ENCODE results near the gene ADCY2.

ADCY2 gene

GRCh38 chr5:7759257-7759871 is 363.4 kb downstream of the ADCY2 start (continued):
- TF ChIP-seq ZSCAN18 (tag by site-specific recombination; IDR thresholded peaks at IDR 0.05), result no peak
- no peak for TF ChIP-seq ZNF138 (tag by site-specific recombination; IDR thresholded peaks at IDR 0.05; ENCODE audit: borderline replicate concordance)
- TF ChIP-seq ZNF335 (tag by site-specific recombination; conservative IDR thresholded peaks at IDR 0.05), result 0 out of 2 replicates have a peak, but pooled peaks have one; percentile 29
- no peak for TF ChIP-seq ZNF140 (tag by site-specific recombination; IDR thresholded peaks at IDR 0.05)
- peak; percentile 22; the same call in 1 of the 2 replicates for TF ChIP-seq FEZF1 (tag by site-specific recombination; IDR thresholded peaks at IDR 0.05)
- peak; percentile 15; the same call in 1 of the 2 replicates for TF ChIP-seq ZEB2 (tag by site-specific recombination; IDR thresholded peaks at IDR 0.05)
- no peak for TF ChIP-seq ZNF837 (tag by site-specific recombination; IDR thresholded peaks at IDR 0.05)
- no peak for TF ChIP-seq PBX3 (CRISPR knock-in tag; IDR thresholded peaks at IDR 0.05)
- TF ChIP-seq HIC1 (tag by site-specific recombination; IDR thresholded peaks at IDR 0.05), result peak; percentile 30; the same call in 1 of the 2 replicates
- TF ChIP-seq ZNF416 (tag by site-specific recombination; IDR thresholded peaks at IDR 0.05), result no peak
- peak; percentile 95 for TF ChIP-seq ATF2 (tag by site-specific recombination; IDR thresholded peaks at IDR 0.05; ENCODE audit: low read depth)
- no peak for TF ChIP-seq ZNF292 (tag by site-specific recombination; IDR thresholded peaks at IDR 0.05; ENCODE audit: borderline replicate concordance, low read depth)
- TF ChIP-seq KLF1 (tag by site-specific recombination; IDR thresholded peaks at IDR 0.05), result no peak
- no peak for TF ChIP-seq ZNF677 (tag by site-specific recombination; IDR thresholded peaks at IDR 0.05)
- no peak for TF ChIP-seq RBAK (tag by site-specific recombination; IDR thresholded peaks at IDR 0.05)
- TF ChIP-seq ZNF707 (tag by site-specific recombination; IDR thresholded peaks at IDR 0.05), result no peak
- no peak for TF ChIP-seq ZNF530 (tag by site-specific recombination; IDR thresholded peaks at IDR 0.05; ENCODE audit: low read depth)
- TF ChIP-seq ELK4 (IDR thresholded peaks at IDR 0.05; ENCODE audit: borderline replicate concordance, low read depth, low read length), result no peak
- no peak for TF ChIP-seq ZNF701 (tag by site-specific recombination; IDR thresholded peaks at IDR 0.05)
- no peak for TF ChIP-seq ZNF585B (tag by site-specific recombination; IDR thresholded peaks at IDR 0.05)
- TF ChIP-seq ZNF529 (tag by site-specific recombination; IDR thresholded peaks at IDR 0.05; ENCODE audit: insufficient replicate concordance), result no peak
- peak; percentile 76 for TF ChIP-seq KLF17 (tag by site-specific recombination; IDR thresholded peaks at IDR 0.05)
- TF ChIP-seq MYNN (tag by site-specific recombination; IDR thresholded peaks at IDR 0.05; ENCODE audit: borderline replicate concordance), result no peak
- TF ChIP-seq SETDB1 (IDR thresholded peaks at IDR 0.05; ENCODE audit: insufficient read length, low read length), result no peak
- no peak for TF ChIP-seq ZNF501 (tag by site-specific recombination; IDR thresholded peaks at IDR 0.05)
- TF ChIP-seq ZBTB10 (tag by site-specific recombination; IDR thresholded peaks at IDR 0.05), result no peak
- no peak for TF ChIP-seq ZNF394 (tag by site-specific recombination; IDR thresholded peaks at IDR 0.05; ENCODE audit: borderline replicate concordance)
- no peak for TF ChIP-seq ZNF561 (tag by site-specific recombination; IDR thresholded peaks at IDR 0.05; ENCODE audit: borderline replicate concordance)
- TF ChIP-seq REPIN1 (tag by site-specific recombination; IDR thresholded peaks at IDR 0.05; ENCODE audit: low read depth), result no peak

Measured in HEK293 (cell line).